Neural crest cell (in vitro differentiated cells): ENCODE measurements around the gene SLC9A7. TPM values are rescaled to one million over a fixed set of nuclear protein-coding genes. Genes with fewer than 3 reads are reported as not detected.

ENCODE experiments used
- DNase-seq: peaks from one replicate; pipeline ENCODE4 v3.0.0; 2021; ENCODE audit warnings: low read depth, mixed read lengths, low spot score
- H3K27ac Mint-ChIP-seq: one replicate; pipeline ENCODE4 v1.8.0; 2021; ENCODE audit warnings: mild to moderate bottlenecking, mixed read lengths; ENCODE audit not compliant: unreplicated experiment
- H3K27me3 Mint-ChIP-seq: 2 replicates; pipeline ENCODE4 v1.8.0; 2021; ENCODE audit warnings: low read depth, mild to moderate bottlenecking, mixed read lengths
- H3K36me3 Mint-ChIP-seq: 2 replicates; pipeline ENCODE4 v1.8.0; 2021; ENCODE audit warnings: low read depth, mild to moderate bottlenecking, mixed read lengths
- H3K4me1 Mint-ChIP-seq: 2 replicates; pipeline ENCODE4 v1.8.0; 2021; ENCODE audit warnings: mixed read lengths
- H3K4me3 Mint-ChIP-seq: one replicate; pipeline ENCODE4 v1.8.0; 2021; ENCODE audit warnings: mild to moderate bottlenecking, mixed read lengths
- H3K9me3 Mint-ChIP-seq: 2 replicates; pipeline ENCODE4 v1.8.0; 2021; ENCODE audit warnings: mixed read lengths
- total RNA-seq: library from RNA; stranded (reverse); gene quantifications from 2 replicates; pipeline ENCODE4 v1.2.1, GENCODE V29; 2021
- TF ChIP-seq, protein P1 (sequence below): fragments of 200-600 bp; sonication (generic); conservative IDR thresholded peaks from 2 replicates; pipeline ENCODE4 v1.5.0; 2021; ENCODE audit warnings: antibody characterized with exemption, mild to moderate bottlenecking

The SLC9A7 gene
- total RNA-seq, 1 donor from 2014 or later: 4.3 TPM

GRCh38 chrX:46744009-46744408 is 14.9 kb downstream of the SLC9A7 start:
- H3K36me3 Mint-ChIP-seq: peaks cover 2% of the 10 kb centered on the region
- no peaks in the 10 kb centered on the region for H3K27me3 Mint-ChIP-seq
- peaks cover 14% of the 10 kb centered on the region for H3K9me3 Mint-ChIP-seq
- H3K27ac Mint-ChIP-seq: no peak overlapping the region
- TF ChIP-seq, protein P1, sequence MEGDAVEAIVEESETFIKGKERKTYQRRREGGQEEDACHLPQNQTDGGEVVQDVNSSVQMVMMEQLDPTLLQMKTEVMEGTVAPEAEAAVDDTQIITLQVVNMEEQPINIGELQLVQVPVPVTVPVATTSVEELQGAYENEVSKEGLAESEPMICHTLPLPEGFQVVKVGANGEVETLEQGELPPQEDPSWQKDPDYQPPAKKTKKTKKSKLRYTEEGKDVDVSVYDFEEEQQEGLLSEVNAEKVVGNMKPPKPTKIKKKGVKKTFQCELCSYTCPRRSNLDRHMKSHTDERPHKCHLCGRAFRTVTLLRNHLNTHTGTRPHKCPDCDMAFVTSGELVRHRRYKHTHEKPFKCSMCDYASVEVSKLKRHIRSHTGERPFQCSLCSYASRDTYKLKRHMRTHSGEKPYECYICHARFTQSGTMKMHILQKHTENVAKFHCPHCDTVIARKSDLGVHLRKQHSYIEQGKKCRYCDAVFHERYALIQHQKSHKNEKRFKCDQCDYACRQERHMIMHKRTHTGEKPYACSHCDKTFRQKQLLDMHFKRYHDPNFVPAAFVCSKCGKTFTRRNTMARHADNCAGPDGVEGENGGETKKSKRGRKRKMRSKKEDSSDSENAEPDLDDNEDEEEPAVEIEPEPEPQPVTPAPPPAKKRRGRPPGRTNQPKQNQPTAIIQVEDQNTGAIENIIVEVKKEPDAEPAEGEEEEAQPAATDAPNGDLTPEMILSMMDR: no peak
- no peak overlapping the region for H3K4me3 Mint-ChIP-seq
- H3K4me1 Mint-ChIP-seq: peaks cover 10% of the 10 kb centered on the region
- no peak for DNase-seq

DNA sequence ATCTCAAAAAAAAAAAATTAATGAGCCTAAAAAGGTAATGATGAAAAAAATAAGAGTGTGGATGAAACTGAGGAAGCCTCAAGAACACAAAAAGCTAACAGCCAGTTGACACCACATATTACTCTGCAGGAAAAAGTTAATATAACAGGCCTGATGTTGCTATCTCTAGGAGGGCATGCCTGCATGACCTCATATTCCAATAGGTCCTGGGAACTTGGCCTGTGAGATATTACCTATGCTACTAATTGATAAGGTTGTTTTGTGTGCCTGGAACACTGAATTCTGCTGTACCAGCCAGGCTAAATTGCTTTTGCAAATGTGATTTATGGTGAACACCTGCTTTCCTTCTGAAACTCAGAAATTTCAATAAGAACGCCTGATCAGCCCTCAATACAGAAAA is 15.9 kb downstream of the SLC9A7 start:
- Mint-ChIP-seq H3K9me3 (peaks cover 16% of the 10 kb centered on the region), H3K4me3 (no peak overlapping the region), H3K27me3 (no peaks in the 10 kb centered on the region), H3K4me1 (peaks cover 10% of the 10 kb centered on the region), H3K36me3 (peaks cover 2% of the 10 kb centered on the region), H3K27ac (no peak overlapping the region)
- TF ChIP-seq, protein P1: no peak
- DNase-seq: no peak

GRCh38 chrX:46739736-46740135 is 19.2 kb downstream of the SLC9A7 start:
- H3K4me3 Mint-ChIP-seq: no peak overlapping the region
- no peaks in the 10 kb centered on the region for H3K27me3 Mint-ChIP-seq
- peaks cover 22% of the 10 kb centered on the region for H3K9me3 Mint-ChIP-seq
- peaks cover 10% of the 10 kb centered on the region for H3K4me1 Mint-ChIP-seq
- TF ChIP-seq, protein P1: no peak
- peaks cover 8% of the 10 kb centered on the region for H3K36me3 Mint-ChIP-seq
- H3K27ac Mint-ChIP-seq: no peak overlapping the region
- no peak for DNase-seq

- TF ChIP-seq, protein P1: no peak
- no peak for DNase-seq
- Mint-ChIP-seq H3K4me3 (no peak overlapping the region), H3K27ac (no peak overlapping the region), H3K9me3 (peaks cover 33% of the 10 kb centered on the region), H3K27me3 (no peaks in the 10 kb centered on the region), H3K36me3 (peaks cover 8% of the 10 kb centered on the region), H3K4me1 (peaks cover 10% of the 10 kb centered on the region)
Measured at GRCh38 chrX:46737462-46737861, 21.5 kb downstream of the SLC9A7 start.

DNA sequence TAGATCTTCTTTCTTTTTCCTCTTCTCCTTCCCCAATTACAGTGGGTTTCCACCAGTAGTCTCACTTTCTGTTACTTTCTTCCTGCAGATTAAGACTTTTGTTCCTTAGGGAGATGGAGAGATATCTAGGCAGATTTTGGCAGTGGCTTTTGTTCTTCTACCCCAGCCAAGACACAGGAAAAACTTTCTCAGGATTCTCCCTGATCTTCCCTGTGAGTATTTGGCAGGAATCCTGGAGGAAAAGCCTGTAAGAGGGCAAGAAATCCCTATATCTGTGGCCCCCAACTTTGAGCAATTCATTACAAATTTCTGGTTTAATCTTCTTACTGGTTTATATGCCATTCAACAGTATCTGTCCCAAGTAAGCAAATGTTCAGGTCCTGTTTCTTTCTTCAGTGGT is 21.9 kb downstream of the SLC9A7 start:
- Mint-ChIP-seq H3K27ac (no peak overlapping the region), H3K4me1 (peaks cover 10% of the 10 kb centered on the region), H3K4me3 (no peak overlapping the region), H3K9me3 (peaks cover 29% of the 10 kb centered on the region), H3K36me3 (peaks cover 8% of the 10 kb centered on the region), H3K27me3 (no peaks in the 10 kb centered on the region)
- no peak for DNase-seq
- TF ChIP-seq, protein P1: no peak

DNA sequence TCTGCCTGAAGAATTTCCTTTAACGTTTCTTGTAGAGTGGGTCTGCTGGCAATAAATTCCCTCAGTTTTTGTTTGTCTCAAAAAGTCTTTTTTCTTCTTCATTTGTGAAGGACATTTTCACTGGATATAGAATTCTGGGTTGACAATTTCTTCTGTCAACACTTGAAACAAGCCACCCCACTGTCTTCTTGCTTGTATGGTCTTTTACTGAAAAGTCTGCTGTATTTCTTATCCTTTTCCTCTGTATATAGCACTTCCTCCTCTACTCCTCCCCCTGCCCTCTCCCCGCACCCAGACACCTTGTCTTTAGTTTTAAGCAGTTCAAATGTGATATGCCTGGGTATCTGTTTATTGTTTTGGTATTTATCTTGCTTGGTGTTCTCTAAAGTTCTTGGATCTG is 23.3 kb downstream of the SLC9A7 start:
- Mint-ChIP-seq H3K4me3 (no peak overlapping the region), H3K4me1 (peaks cover 10% of the 10 kb centered on the region), H3K9me3 (peaks cover 29% of the 10 kb centered on the region), H3K27ac (no peak overlapping the region), H3K27me3 (no peaks in the 10 kb centered on the region), H3K36me3 (peaks cover 8% of the 10 kb centered on the region)
- TF ChIP-seq, protein P1: no peak
- no peak for DNase-seq
